ENCODE results near the gene SHROOM1.
"Not testable (repeated sequence)": the region's sequence is repeated elsewhere in the genome, so short reads cannot be mapped to it uniquely, and the experiment has no call there.

The SHROOM1 gene

DNA sequence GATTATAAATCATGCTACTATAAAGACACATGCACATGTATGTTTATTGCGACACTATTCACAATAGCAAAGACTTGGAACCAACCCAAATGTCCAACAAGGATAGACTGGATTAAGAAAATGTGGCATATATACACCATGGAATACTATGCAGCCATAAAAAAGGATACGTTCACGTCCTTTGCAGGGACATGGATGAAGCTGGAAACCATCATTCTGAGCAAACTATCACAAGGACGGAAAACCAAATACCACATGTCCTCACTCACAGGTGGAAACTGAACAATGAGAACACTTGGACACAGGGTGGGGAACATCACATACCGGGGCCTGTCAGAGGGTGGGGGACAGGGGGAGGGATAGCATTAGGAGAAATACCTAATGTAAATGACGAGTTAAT, 24.6 kb downstream of the SHROOM1 start:
- not testable (repeated sequence) for DNase-seq

- not testable (repeated sequence) for DNase-seq
These were observed 26.2 kb downstream of the SHROOM1 start for GRCh38 chr5:132804219-132804618.

DNA sequence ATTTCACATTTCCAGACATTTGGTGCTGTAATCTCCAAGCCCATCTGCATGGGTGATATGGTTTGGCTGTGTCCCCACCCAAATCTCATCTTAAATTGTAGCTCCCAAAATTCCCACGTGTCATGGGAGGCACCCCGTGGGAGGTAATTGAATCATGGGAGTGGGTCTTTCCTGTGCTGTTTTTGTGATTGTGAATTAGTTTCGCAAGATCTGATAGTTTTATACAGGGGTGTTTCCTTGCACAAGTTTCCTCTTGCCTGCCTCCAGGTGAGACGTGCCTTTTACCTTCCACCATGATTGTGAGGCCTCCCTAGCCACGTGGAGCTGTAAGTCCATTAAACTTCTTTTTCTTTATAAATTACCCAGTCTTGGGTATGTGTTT, 27.8 kb downstream of the SHROOM1 start:
- DNase-seq: not testable (repeated sequence)

- DNase-seq: no peak
These were observed 28.3 kb downstream of the SHROOM1 start for GRCh38 chr5:132802044-132802684.

DNA sequence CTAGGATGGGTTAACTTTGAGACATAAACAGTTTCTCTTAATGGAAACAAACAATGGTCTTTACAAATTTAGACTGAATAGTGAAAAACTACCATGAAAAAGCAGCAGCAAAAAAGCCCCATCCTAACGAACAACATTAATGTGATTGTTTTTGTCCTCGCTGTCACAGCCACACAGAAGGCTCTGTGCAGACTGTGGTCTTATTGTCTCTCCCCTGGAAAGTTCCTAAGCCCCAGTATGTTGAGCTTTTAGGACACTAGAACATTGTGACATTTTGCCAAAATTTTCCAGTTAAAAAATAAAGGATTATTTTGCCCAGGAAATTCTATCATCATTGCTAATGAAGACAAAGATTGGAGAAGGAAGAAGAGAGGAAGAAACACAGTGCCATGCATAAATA, 29.9 kb downstream of the SHROOM1 start:
- no peak for DNase-seq

- DNase-seq: no peak
These were observed 31.1 kb downstream of the SHROOM1 start for GRCh38 chr5:132799392-132799791.

- DNase-seq: no peak
These were observed 32.8 kb downstream of the SHROOM1 start for GRCh38 chr5:132797651-132798050.

- DNase-seq: no peak
These were observed 39.4 kb downstream of the SHROOM1 start for GRCh38 chr5:132791026-132791425.

DNA sequence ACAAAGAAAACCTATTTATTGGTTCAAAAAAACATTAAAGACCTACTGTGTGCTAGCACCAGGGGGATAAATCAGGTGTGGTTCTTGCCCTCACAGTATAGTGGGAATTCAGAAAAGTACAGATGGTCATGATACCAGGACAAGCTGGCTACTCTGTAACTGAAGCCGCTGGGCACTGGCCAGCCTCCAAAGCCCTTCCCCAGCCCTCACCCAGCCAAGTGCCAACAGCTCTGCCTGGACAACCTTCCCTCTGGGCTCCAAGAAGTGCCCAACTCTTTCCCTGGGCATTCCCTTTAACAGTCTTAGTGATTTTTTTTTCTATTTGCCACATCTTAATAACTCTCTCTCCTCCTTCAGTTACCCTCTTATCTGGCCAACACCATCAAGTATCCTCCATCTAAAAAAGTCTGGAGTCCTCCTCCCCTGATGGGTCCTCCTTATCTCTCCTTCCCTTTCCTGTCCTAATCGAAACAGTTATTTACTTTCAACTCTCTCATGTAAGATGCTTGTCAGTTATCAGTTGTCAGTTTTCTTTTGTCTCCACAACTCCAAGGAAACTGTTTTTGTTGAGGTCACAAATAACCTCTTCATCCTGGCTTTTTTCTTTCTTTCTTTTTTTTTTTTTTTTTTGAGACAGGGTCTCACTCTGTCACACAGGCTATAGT, 40.1 kb downstream of the SHROOM1 start:
- DNase-seq: no peak

- no peak for DNase-seq
These were observed 41.2 kb downstream of the SHROOM1 start for GRCh38 chr5:132788990-132789886.

DNA sequence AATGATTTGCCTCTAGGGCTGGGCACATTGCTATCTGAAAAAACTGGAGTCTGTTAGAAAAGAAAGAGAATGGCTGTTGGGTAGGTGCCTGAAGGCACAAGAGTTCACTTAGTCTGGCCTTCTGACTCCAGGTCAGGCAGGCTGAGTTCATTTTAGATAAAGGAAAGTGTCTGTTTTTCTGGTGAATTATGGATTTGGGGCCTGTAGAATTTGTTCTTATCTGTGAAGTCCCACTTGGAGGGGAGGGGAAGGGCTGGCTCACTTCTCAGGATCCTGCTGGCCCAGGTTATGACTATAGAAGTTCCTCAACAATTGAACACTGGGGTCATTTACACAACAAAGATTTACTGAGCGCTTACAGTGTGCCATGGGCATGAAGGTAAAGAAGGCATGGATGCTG, 41.9 kb downstream of the SHROOM1 start:
- no peak for DNase-seq

GRCh38 chr5:132787076-132787475, 43.4 kb downstream of the SHROOM1 start:
- DNase-seq: peak; percentile 66

GRCh38 chr5:132785864-132786263, 44.6 kb downstream of the SHROOM1 start:
- no peak for DNase-seq

- DNase-seq: no peak
These were observed 45.1 kb downstream of the SHROOM1 start for GRCh38 chr5:132785365-132785764.

- DNase-seq: peak; percentile 73
These were observed 48.3 kb downstream of the SHROOM1 start for GRCh38 chr5:132782101-132782500.

GRCh38 chr5:132781029-132781428, 49.4 kb downstream of the SHROOM1 start:
- DNase-seq: no peak

DNA sequence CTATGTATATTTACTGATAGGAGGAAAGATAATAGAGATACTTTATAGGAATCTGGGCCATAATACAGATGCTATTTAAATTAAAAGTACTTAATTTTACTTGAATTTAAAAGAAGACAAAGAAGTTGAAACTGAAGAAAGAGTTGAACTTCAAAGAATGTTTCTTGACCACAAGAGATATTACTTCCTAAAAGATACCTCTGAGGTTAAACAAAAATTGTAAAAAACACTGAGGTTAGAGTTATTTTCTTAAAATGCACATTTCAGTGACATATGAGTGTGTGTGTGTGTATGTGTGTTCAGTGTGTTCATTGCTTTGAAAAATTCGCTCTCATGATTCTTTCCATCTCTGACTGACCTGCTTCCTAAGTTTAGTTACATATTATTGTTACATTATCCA, 49.9 kb downstream of the SHROOM1 start:
- no peak for DNase-seq

- DNase-seq: no peak
These were observed 50.5 kb downstream of the SHROOM1 start for GRCh38 chr5:132779961-132780360.

GRCh38 chr5:132778856-132779255, 51.6 kb downstream of the SHROOM1 start:
- DNase-seq: no peak

GRCh38 chr5:132778129-132778528, 52.3 kb downstream of the SHROOM1 start:
- no peak for DNase-seq

GRCh38 chr5:132777209-132778069, 53.0 kb downstream of the SHROOM1 start, which contains the start of gene SEPTIN8:
Gene SEPTIN8 (minus strand): TSS chr5:132777239. CDS start chr5:132777137, 102 bp downstream.
- DNase-seq: peak; percentile 52

DNA sequence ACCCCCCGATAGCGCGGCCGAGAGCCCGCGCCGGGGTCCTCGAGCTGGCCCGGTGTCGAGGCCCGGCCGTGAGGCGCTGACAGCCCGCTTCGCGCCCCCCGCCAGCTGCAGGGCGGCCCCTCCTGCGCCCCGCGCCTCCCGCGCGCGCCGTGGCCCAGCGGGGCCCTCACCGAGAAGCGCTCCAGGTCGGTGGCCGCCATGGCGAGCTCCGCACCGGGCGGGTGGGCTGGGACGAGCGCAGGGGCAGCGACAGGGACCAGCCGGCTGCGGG, 53.6 kb downstream of the SHROOM1 start:
- no peak for DNase-seq
